GM10266 (cell line): ENCODE measurements around the gene UNC13D.
"Not testable (repeated sequence)": the region's sequence is repeated elsewhere in the genome, so short reads cannot be mapped to it uniquely, and the experiment has no call there.

Experiments
- DNase-seq: peaks from one replicate; pipeline ENCODE4 v3.0.0; 2012; ENCODE audit errors: extremely low spot score
- CTCF ChIP-seq: IDR thresholded peaks from 2 replicates; pipeline ENCODE4 v1.5.1; 2012; ENCODE audit warnings: mild to moderate bottlenecking, low read depth; ENCODE audit not compliant: control insufficient read depth, insufficient read depth; ENCODE audit errors: missing control alignments

The UNC13D gene

GRCh38 chr17:75814021-75814395 is 30.2 kb downstream of the UNC13D start:
- no peak for DNase-seq
- no peak for TF ChIP-seq CTCF

DNA sequence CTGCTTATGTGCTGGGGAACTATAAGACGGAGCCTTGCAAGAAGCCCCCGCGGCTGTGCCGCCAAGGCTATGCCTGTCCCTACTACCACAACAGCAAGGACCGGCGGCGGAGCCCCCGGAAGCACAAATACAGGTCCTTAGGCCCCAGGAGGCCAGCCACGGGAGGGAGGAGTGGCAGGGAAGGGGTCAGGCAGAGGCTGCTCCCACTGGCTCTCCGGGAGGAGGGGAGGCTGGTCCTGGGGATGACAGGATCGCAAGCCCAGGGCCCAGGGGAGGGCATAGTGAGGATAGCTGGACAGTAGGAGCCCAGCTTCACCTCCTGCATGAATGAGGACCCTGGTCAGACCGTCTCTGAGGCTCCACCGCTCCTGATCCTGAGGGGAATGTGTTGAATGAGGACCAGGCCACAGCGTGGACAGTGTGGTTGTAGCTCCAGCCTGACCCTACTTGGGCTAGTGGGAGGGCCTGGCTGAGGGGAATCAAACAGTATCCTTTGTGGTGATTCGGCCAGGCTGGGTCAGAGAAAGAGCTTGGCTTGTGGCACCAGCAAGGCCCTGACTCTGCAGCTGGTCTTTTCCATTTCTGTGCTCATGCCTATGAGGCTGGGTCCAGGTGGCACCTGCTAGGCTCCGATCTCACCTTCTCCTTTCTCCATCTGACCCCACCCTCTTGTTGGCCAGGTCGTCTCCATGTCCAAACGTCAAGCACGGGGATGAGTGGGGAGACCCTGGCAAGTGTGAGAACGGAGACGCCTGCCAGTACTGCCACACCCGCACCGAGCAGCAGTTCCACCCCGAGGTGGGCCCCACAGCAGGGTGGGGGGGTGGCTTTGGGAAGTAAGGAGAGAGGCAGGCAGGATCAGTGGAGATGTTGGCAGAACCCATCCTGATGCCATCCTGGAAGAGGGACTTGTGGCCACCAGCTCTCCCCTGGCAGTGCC is 30.9 kb downstream of the UNC13D start:
- no peak for DNase-seq
- no peak for TF ChIP-seq CTCF

- no peak for DNase-seq
- no peak for TF ChIP-seq CTCF
Measured at GRCh38 chr17:75812096-75813013, 31.8 kb downstream of the UNC13D start.

DNA sequence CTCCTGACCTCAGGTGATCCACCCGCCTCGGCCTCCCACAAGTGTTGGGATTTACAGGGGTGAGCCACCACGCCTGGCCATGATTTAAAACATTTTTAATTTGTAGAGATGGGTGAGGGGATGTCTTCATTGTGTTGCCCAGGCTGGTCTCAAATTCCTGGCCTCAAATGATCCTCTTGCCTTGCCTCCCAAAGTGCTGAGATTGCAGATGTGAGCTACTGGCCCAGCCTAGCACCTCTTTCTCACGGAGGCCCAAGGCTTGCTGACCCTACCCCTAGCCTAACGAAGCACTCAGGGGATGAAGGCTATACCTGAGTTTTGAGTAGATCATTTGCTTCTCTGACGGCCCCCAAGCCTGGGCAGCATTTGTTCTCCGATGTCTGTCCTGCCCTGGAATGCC is 33.0 kb downstream of the UNC13D start:
- TF ChIP-seq CTCF = no peak
- no peak for DNase-seq

GRCh38 chr17:75810756-75811155 is 33.4 kb downstream of the UNC13D start:
- DNase-seq = not testable (repeated sequence)

DNA sequence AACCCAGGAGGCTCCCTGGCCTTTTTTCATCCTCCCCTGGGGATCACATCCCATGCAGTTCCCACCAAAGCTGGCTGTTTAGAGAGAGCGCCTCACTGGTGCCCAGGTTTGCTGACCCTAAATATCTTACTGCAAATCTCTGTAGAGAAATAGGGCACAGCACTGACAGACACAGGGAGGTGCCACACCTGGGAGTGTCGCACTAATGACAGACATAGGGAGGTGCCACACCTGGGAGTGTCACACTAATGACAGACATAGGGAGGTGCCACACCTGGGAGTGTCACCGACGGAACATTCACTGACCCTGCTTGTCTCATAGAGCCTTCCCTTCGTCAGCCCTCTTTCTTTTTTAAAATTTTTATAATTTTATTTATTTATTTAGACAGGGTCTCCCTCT is 34.0 kb downstream of the UNC13D start:
- TF ChIP-seq CTCF = no peak
- DNase-seq = no peak

GRCh38 chr17:75809631-75810111 is 34.5 kb downstream of the UNC13D start:
- TF ChIP-seq CTCF = no peak
- DNase-seq = no peak
